OCI-LY1 (cell line): ENCODE data around the gene FETUB.
"Not testable (repeated sequence)": the region's sequence is repeated elsewhere in the genome, so short reads cannot be mapped to it uniquely, and the experiment has no call there.

Experiments
- H2AFZ ChIP-seq: fragments of 200-600 bp; sonication (generic), shearing (Covaris generic); 2 replicates; pipeline ENCODE4 v1.6.0; 2014; ENCODE audit warnings: antibody characterized with exemption, mild to moderate bottlenecking, low read length
- H3F3A ChIP-seq: fragments of 200-600 bp; sonication (generic), shearing (Covaris generic); 2 replicates; pipeline ENCODE4 v1.6.0; 2014; ENCODE audit warnings: mild to moderate bottlenecking, antibody characterized with exemption, low read length, moderate library complexity; ENCODE audit not compliant: insufficient read depth
- H3K27ac ChIP-seq: fragments of 200-600 bp; sonication (generic); 2 replicates; pipeline ENCODE4 v1.5.1; 2014; ENCODE audit warnings: low read length, mixed run types, mild to moderate bottlenecking, low read depth; ENCODE audit not compliant: poor library complexity, severe bottlenecking
- H3K27me3 ChIP-seq: fragments of 200-600 bp; sonication (generic); 2 replicates; pipeline ENCODE4 v1.6.0; 2014; ENCODE audit warnings: antibody characterized with exemption, mild to moderate bottlenecking, low read length, moderate library complexity; ENCODE audit not compliant: insufficient read depth
- H3K36me3 ChIP-seq: fragments of 200-600 bp; sonication (generic); 2 replicates; pipeline ENCODE4 v1.6.1; 2014; ENCODE audit warnings: mild to moderate bottlenecking, antibody characterized with exemption, low read length, moderate library complexity, mixed read lengths; ENCODE audit not compliant: insufficient read depth
- H3K4me1 ChIP-seq: fragments of 200-600 bp; sonication (generic); 2 replicates; pipeline ENCODE4 v1.5.1; 2014; ENCODE audit warnings: mild to moderate bottlenecking, low read length, moderate library complexity; ENCODE audit not compliant: insufficient read depth, severe bottlenecking
- H3K4me2 ChIP-seq: fragments of 200-600 bp; sonication (generic), shearing (Covaris generic); 2 replicates; pipeline ENCODE4 v1.6.1; 2014; ENCODE audit warnings: low read length
- H3K4me3 ChIP-seq: fragments of 200-600 bp; sonication (generic); 2 replicates; pipeline ENCODE4 v1.5.1; 2014; ENCODE audit warnings: low read length, low read depth, mild to moderate bottlenecking, mixed read lengths; ENCODE audit not compliant: poor library complexity, severe bottlenecking
- H3K79me2 ChIP-seq: fragments of 200-600 bp; shearing (Covaris generic); 2 replicates; pipeline ENCODE4 v1.6.1; 2016; ENCODE audit warnings: mixed run types, low read length, mixed read lengths; ENCODE audit not compliant: insufficient read depth
- H3K9ac ChIP-seq: fragments of 200-600 bp; sonication (generic), shearing (Covaris generic); 2 replicates; pipeline ENCODE4 v1.6.1; 2014; ENCODE audit warnings: mild to moderate bottlenecking, low read length, mixed read lengths
- H3K9me2 ChIP-seq: fragments of 200-600 bp; sonication (generic), shearing (Covaris generic); 2 replicates; pipeline ENCODE4 v1.6.1; 2014; ENCODE audit warnings: low read depth, mild to moderate bottlenecking, low read length, mixed read lengths
- H3K9me3 ChIP-seq: fragments of 200-600 bp; shearing (Covaris generic); 2 replicates; pipeline ENCODE4 v1.6.1; 2014; ENCODE audit warnings: low read length, mixed read lengths
- H4K20me1 ChIP-seq: fragments of 200-600 bp; sonication (generic), shearing (Covaris generic); 2 replicates; pipeline ENCODE4 v1.6.0; 2016; ENCODE audit warnings: mild to moderate bottlenecking, low read length; ENCODE audit not compliant: insufficient read depth
- EZH2 ChIP-seq: fragments of 200-600 bp; sonication (generic), shearing (Covaris generic); IDR thresholded peaks from 2 replicates; pipeline ENCODE4 v1.8.0; 2017; ENCODE audit warnings: borderline replicate concordance, mixed run types, mild to moderate bottlenecking, antibody characterized with exemption, low read length, moderate library complexity, mixed read lengths
- TF ChIP-seq, protein P1 (sequence below): fragments of 200-600 bp; sonication (generic), shearing (Covaris generic); IDR thresholded peaks from 2 replicates; pipeline ENCODE4 v1.5.1; 2017; ENCODE audit warnings: mild to moderate bottlenecking, antibody characterized with exemption, low read length, moderate library complexity, mixed read lengths

The FETUB gene

DNA sequence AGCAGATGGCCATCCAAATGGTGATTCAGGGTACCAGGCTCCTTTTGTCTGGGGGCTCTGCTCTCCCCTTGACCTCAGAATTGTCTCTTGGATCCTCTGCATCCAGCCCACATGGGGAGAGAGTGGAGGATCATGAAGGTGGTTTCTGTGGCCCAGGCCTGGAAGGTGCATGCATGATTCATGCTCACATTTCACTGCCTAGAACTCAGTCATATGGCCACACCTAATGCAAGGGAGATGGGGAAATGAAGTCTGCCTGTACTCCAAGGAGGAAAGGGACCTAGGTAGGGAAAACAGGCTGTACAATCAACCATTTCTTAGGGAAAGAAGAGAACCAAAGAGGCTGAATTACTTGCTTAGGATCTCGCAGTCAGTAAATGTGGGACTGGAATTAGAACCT lies 40.7 kb downstream of the FETUB start:
- Histone ChIP-seq H3K36me3 (no peaks in the 10 kb centered on the region), H3F3A (no peaks in the 10 kb centered on the region), H3K4me1 (no peaks in the 10 kb centered on the region), H3K4me3 (no peak overlapping the region), H3K9ac (no peak overlapping the region), H2AFZ (no peak overlapping the region), H3K4me2 (no peak overlapping the region), H3K9me2 (no peaks in the 10 kb centered on the region), H3K27me3 (peaks cover 3% of the 10 kb centered on the region; the same call in 1 of the 2 replicates), H3K79me2 (no peaks in the 10 kb centered on the region), H4K20me1 (no peaks in the 10 kb centered on the region), H3K9me3 (peaks cover 4% of the 10 kb centered on the region; the same call in 1 of the 2 replicates), H3K27ac (no peak overlapping the region)
- TF ChIP-seq EZH2 = no peak
- TF ChIP-seq, protein P1, sequence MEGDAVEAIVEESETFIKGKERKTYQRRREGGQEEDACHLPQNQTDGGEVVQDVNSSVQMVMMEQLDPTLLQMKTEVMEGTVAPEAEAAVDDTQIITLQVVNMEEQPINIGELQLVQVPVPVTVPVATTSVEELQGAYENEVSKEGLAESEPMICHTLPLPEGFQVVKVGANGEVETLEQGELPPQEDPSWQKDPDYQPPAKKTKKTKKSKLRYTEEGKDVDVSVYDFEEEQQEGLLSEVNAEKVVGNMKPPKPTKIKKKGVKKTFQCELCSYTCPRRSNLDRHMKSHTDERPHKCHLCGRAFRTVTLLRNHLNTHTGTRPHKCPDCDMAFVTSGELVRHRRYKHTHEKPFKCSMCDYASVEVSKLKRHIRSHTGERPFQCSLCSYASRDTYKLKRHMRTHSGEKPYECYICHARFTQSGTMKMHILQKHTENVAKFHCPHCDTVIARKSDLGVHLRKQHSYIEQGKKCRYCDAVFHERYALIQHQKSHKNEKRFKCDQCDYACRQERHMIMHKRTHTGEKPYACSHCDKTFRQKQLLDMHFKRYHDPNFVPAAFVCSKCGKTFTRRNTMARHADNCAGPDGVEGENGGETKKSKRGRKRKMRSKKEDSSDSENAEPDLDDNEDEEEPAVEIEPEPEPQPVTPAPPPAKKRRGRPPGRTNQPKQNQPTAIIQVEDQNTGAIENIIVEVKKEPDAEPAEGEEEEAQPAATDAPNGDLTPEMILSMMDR = no peak

DNA sequence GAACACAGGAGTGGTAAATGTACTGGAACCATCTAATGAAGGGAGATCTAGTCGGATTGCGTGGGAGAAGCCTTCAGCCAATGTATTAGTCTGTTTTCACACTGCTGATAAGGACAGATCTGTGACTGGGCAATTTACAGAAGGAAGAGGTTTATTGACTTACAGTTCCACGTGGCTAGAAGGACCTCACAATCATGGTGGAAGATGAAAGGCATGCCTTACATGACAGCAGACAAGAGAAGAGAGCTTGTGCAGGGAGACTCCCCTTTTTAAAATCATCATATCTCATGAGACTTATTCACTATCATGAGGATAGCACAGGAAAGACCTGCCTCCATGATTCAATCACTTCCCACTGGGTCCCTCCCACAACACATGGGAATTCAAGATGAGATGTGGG lies 42.6 kb downstream of the FETUB start:
- Histone ChIP-seq H3K4me1 (no peaks in the 10 kb centered on the region), H3K36me3 (no peaks in the 10 kb centered on the region)

DNA sequence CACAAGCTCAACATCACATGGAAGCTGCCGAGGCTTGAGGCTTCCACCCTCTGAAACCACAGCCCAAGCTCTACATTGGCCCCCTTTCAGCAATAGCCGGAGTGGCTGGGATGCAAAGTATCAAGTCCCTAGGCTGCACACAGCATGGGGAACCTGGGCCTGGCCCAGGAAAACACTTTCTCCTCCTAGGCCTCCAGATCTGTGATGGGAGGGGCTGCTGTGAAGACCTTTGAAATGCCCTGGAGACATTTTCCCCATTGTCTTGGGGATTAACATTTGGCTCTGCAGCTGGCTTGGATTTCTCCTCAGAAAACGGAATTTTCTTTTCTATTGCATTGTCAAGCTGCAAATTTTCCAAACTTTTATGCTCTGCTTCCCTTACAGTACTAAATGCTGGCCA lies 43.8 kb downstream of the FETUB start:
- no peaks in the 10 kb centered on the region for H3K36me3 ChIP-seq
- H3F3A ChIP-seq = 0 out of 2 replicates have a peak, but pooled peaks cover under 1% of the 10 kb centered on the region
- no peaks in the 10 kb centered on the region for H3K4me1 ChIP-seq
- no peak overlapping the region for H3K27ac ChIP-seq
- no peaks in the 10 kb centered on the region for H3K79me2 ChIP-seq
- H3K4me3 ChIP-seq = no peak overlapping the region
- peaks cover 4% of the 10 kb centered on the region; the same call in 1 of the 2 replicates for H3K9me3 ChIP-seq
- H3K9me2 ChIP-seq = no peaks in the 10 kb centered on the region
- no peaks in the 10 kb centered on the region for H4K20me1 ChIP-seq
- H3K27me3 ChIP-seq = peaks cover 4% of the 10 kb centered on the region; the same call in 1 of the 2 replicates
- H3K4me2 ChIP-seq = no peak overlapping the region
- TF ChIP-seq, protein P1 = no peak
- TF ChIP-seq EZH2 = no peak
- no peak overlapping the region for H3K9ac ChIP-seq
- no peak overlapping the region for H2AFZ ChIP-seq

More for the DNA sequence above, 42.6 kb downstream of the FETUB start:
- no peaks in the 10 kb centered on the region for H3K9me2 ChIP-seq
- H3K27me3 ChIP-seq = peaks cover 4% of the 10 kb centered on the region; the same call in 1 of the 2 replicates
- H4K20me1 ChIP-seq = no peaks in the 10 kb centered on the region
- peaks cover 4% of the 10 kb centered on the region; the same call in 1 of the 2 replicates for H3K9me3 ChIP-seq
- H3F3A ChIP-seq = no peaks in the 10 kb centered on the region
- H3K79me2 ChIP-seq = no peaks in the 10 kb centered on the region
- H3K4me2 ChIP-seq = no peak overlapping the region
- no peak overlapping the region for H3K4me3 ChIP-seq
- H3K27ac ChIP-seq = no peak overlapping the region
- TF ChIP-seq, protein P1 = no peak
- no peak for TF ChIP-seq EZH2
- no peak overlapping the region for H2AFZ ChIP-seq
- H3K9ac ChIP-seq = no peak overlapping the region

DNA sequence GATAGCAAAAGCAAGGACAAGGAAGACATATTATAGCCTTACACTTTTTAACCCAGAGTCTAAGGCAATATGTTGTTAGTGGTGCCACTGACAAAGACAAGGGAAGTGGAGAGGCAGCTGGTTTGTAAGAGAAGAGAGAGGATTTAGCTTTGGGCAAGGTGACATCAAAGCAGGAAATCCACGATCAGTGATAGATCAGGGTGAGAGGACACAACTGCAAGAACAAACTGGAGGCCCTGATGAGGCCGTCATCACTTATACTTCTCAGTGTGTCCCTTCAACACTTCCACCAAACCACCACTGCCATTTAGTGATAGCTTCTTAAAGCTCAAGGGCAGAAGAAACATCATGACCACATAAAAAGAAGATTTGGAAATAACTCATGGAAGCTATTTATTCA lies 46.3 kb downstream of the FETUB start:
- H3K9ac ChIP-seq, H3K4me3 ChIP-seq, H3F3A ChIP-seq, H3K9me2 ChIP-seq, H3K9me3 ChIP-seq, H3K27me3 ChIP-seq, H4K20me1 ChIP-seq, H3K79me2 ChIP-seq, H2AFZ ChIP-seq, H3K36me3 ChIP-seq, H3K27ac ChIP-seq, H3K4me1 ChIP-seq, H3K4me2 ChIP-seq: not testable (repeated sequence)
